Mesendoderm (in vitro differentiated cells): Measurements from ENCODE around the gene KIF20B.

Source experiments
- DNase-seq: peaks from one replicate; pipeline ENCODE4 v3.0.0; 2013
- H2AK5ac ChIP-seq: 2 replicates; pipeline ENCODE4 v1.6.1; 2013; ENCODE audit warnings: low read length, inconsistent platforms
- H2BK120ac ChIP-seq: 2 replicates; pipeline ENCODE4 v1.6.1; 2013; ENCODE audit warnings: low read depth, mild to moderate bottlenecking, low read length, moderate library complexity, mixed read lengths
- H2BK15ac ChIP-seq: replicated peaks from 2 replicates; pipeline ENCODE4 v1.6.1; 2013; ENCODE audit warnings: low read depth, mild to moderate bottlenecking, moderate library complexity
- H2BK5ac ChIP-seq: 2 replicates; pipeline ENCODE4 v1.6.1; 2013; ENCODE audit warnings: low read length, inconsistent platforms
- H3K18ac ChIP-seq: 2 replicates; pipeline ENCODE4 v1.6.1; 2013; ENCODE audit warnings: mild to moderate bottlenecking, low read length, mixed read lengths
- H3K23ac ChIP-seq: one replicate; pipeline ENCODE4 v1.6.1; 2013; ENCODE audit warnings: low read length
- H3K27ac ChIP-seq: 2 replicates; pipeline ENCODE4 v1.5.1; 2013; ENCODE audit warnings: low read depth, mild to moderate bottlenecking, inconsistent platforms, low read length, moderate library complexity
- H3K27me3 ChIP-seq: 2 replicates; pipeline ENCODE4 v1.6.1; 2013; ENCODE audit warnings: low read length, control low read depth, mild to moderate bottlenecking, inconsistent platforms; ENCODE audit not compliant: insufficient read depth, poor library complexity
- H3K36me3 ChIP-seq: 2 replicates; pipeline ENCODE4 v1.6.1; 2013; ENCODE audit warnings: low read length, inconsistent platforms; ENCODE audit not compliant: control insufficient read depth, insufficient read depth
- H3K4ac ChIP-seq: one replicate; pipeline ENCODE4 v1.6.1; 2013; ENCODE audit warnings: low read depth, mild to moderate bottlenecking, low read length, moderate library complexity
- H3K4me1 ChIP-seq: 2 replicates; pipeline ENCODE4 v1.6.1; 2013; ENCODE audit warnings: low read depth, low read length, inconsistent platforms; ENCODE audit not compliant: control insufficient read depth
- H3K4me2 ChIP-seq: 2 replicates; pipeline ENCODE4 v1.6.1; 2013; ENCODE audit warnings: low read length
- H3K4me3 ChIP-seq: 2 replicates; pipeline ENCODE4 v1.5.1; 2013; ENCODE audit warnings: mild to moderate bottlenecking, low read length
- H3K56ac ChIP-seq: one replicate; pipeline ENCODE4 v1.6.1; 2013; ENCODE audit warnings: low read length
- H3K79me1 ChIP-seq: 2 replicates; pipeline ENCODE4 v1.6.1; 2013; ENCODE audit warnings: low read length, inconsistent platforms
- H3K79me2 ChIP-seq: 2 replicates; pipeline ENCODE4 v1.6.1; 2013; ENCODE audit warnings: mild to moderate bottlenecking, low read length; ENCODE audit not compliant: control insufficient read depth, insufficient read depth
- H3K9ac ChIP-seq: 2 replicates; pipeline ENCODE4 v1.6.1; 2013; ENCODE audit warnings: low read length, inconsistent platforms
- H4K5ac ChIP-seq: one replicate; pipeline ENCODE4 v1.6.1; 2013; ENCODE audit warnings: low read length
- H4K8ac ChIP-seq: one replicate; pipeline ENCODE4 v1.6.1; 2013; ENCODE audit warnings: low read depth, mild to moderate bottlenecking, control low read depth, low read length, moderate library complexity
- WGBS: extraction: QIAGEN DNeasy Blood & Tissue Kit; methylation state at CpG from one replicate; pipeline ENCODE4 v1.1.7; 2013; ENCODE audit warnings: low lambda C conversion rate, missing lambda C conversion rate; ENCODE audit not compliant: insufficient coverage; ENCODE audit errors: extremely low coverage; 5-methylcytosine and 5-hydroxymethylcytosine counted together

KIF20B gene

DNA sequence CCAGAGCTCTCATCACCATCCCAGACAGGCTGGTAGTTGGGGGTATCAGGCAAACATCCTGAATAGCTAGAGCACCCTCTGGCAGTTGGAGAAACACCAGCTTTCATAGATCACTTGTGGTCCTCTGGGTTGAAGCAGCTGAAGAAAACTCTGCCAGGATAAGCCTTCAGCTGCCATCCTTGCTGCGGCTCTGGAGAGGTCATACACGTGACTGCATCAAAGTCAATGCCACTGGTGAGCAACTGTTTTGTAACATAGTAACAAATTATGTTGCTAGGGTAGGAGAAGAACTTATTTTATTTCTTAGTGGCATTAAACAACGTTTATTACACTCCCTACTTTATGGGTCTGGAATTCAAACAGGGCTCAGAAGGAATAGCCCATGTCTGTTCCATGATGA is 37.2 kb upstream of the KIF20B start:
- Histone ChIP-seq H3K56ac (no peak overlapping the region), H3K4me3 (no peak overlapping the region), H3K23ac (no peak overlapping the region), H4K8ac (no peak overlapping the region), H3K27ac (no peak overlapping the region), H4K5ac (no peak overlapping the region), H3K79me2 (no peaks in the 10 kb centered on the region), H3K79me1 (no peaks in the 10 kb centered on the region), H2BK15ac (no peak overlapping the region), H3K4me1 (no peaks in the 10 kb centered on the region), H3K4ac (no peak overlapping the region), H2BK120ac (no peak overlapping the region), H2BK5ac (no peak overlapping the region), H2AK5ac (no peak overlapping the region), H3K36me3 (no peaks in the 10 kb centered on the region), H3K18ac (no peak overlapping the region), H3K9ac (no peak overlapping the region), H3K27me3 (no peaks in the 10 kb centered on the region), H3K4me2 (no peak overlapping the region)
- no CpG with 5 or more reads among the region's 3 CpGs for WGBS
- DNase-seq, result no peak

DNA sequence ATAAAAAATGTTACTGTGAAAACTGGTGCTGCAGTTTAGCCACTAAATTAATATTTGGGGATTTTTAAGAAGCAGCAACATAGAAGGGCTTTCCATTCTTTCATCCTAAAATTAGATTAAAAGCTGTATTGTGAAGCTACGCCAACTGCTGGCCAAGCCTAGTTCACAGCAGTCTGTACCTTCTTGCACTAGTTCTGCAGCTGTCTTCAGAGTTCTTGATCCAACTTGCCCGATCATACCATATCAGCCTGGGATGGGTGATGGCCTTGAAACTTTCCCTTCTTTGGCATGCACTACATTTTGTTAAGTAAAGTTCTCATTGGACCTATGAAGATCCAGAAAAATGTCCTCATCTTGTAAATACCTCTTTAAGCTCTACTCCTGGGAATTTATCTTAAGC is 36.1 kb upstream of the KIF20B start:
- Histone ChIP-seq H2AK5ac (no peak overlapping the region), H4K8ac (no peak overlapping the region), H3K4me3 (no peak overlapping the region), H3K36me3 (no peaks in the 10 kb centered on the region), H3K23ac (no peak overlapping the region), H3K4me1 (no peaks in the 10 kb centered on the region), H2BK120ac (no peak overlapping the region), H3K79me1 (no peaks in the 10 kb centered on the region), H2BK5ac (no peak overlapping the region), H3K4ac (no peak overlapping the region), H3K56ac (no peak overlapping the region), H2BK15ac (no peak overlapping the region), H3K4me2 (no peak overlapping the region), H4K5ac (no peak overlapping the region), H3K27ac (no peak overlapping the region), H3K9ac (no peak overlapping the region), H3K27me3 (no peaks in the 10 kb centered on the region), H3K79me2 (no peaks in the 10 kb centered on the region), H3K18ac (no peak overlapping the region)
- WGBS, result no CpG with 5 or more reads among the region's 2 CpGs
- DNase-seq, result no peak

DNA sequence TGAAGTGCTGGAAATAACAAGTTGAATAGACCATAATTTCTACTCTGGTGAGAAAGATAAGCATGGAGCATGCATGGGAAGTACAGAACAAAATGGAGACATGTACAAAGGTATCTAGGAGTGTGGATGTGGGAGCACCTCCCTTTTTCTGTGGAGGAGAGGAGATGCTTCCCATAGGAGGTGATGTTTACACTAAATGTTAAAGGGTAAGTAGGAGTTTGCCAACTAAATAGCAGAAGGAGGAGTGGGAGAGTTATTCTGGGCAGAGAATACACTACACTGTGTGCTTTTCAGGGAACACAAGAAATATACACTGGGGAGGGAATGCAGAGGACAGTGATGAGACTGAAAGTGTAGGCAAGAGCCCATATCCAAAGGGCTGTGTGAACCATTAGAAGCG is 35.3 kb upstream of the KIF20B start:
- Histone ChIP-seq H3K4ac (no peak overlapping the region), H2AK5ac (no peak overlapping the region), H3K27me3 (no peaks in the 10 kb centered on the region), H3K27ac (no peak overlapping the region), H3K4me2 (no peak overlapping the region), H2BK15ac (no peak overlapping the region), H4K8ac (no peak overlapping the region), H3K56ac (no peak overlapping the region), H3K36me3 (no peaks in the 10 kb centered on the region), H3K23ac (no peak overlapping the region), H3K9ac (no peak overlapping the region), H4K5ac (no peak overlapping the region), H3K79me1 (no peaks in the 10 kb centered on the region), H3K4me3 (no peak overlapping the region), H2BK120ac (no peak overlapping the region), H2BK5ac (no peak overlapping the region), H3K18ac (no peak overlapping the region), H3K79me2 (no peaks in the 10 kb centered on the region), H3K4me1 (no peaks in the 10 kb centered on the region)
- no peak for DNase-seq
- no CpG with 5 or more reads among the region's 1 CpG for WGBS

- no peak overlapping the region for H3K23ac ChIP-seq
- H3K27me3 ChIP-seq, result no peaks in the 10 kb centered on the region
- H3K79me2 ChIP-seq, result no peaks in the 10 kb centered on the region
- no peaks in the 10 kb centered on the region for H3K79me1 ChIP-seq
- no CpG with 5 or more reads among the region's 3 CpGs for WGBS
- H3K4me1 ChIP-seq, result no peaks in the 10 kb centered on the region
- no peak overlapping the region for H3K9ac ChIP-seq
- peak; percentile 59 for DNase-seq
- no peak overlapping the region for H2AK5ac ChIP-seq
- no peak overlapping the region for H3K4ac ChIP-seq
- H3K27ac ChIP-seq, result no peak overlapping the region
- no peak overlapping the region for H3K4me3 ChIP-seq
- no peak overlapping the region for H3K4me2 ChIP-seq
- H3K56ac ChIP-seq, result no peak overlapping the region
- no peak overlapping the region for H4K5ac ChIP-seq
- H2BK120ac ChIP-seq, result no peak overlapping the region
- no peak overlapping the region for H2BK15ac ChIP-seq
- H2BK5ac ChIP-seq, result no peak overlapping the region
- no peak overlapping the region for H3K18ac ChIP-seq
- no peaks in the 10 kb centered on the region for H3K36me3 ChIP-seq
- H4K8ac ChIP-seq, result no peak overlapping the region
Observed at GRCh38 chr10:89668386-89669071, 32.9 kb upstream of the KIF20B start.

GRCh38 chr10:89669985-89670384 is 31.4 kb upstream of the KIF20B start:
- Histone ChIP-seq H3K4me1 (no peaks in the 10 kb centered on the region), H3K4ac (no peak overlapping the region), H3K36me3 (no peaks in the 10 kb centered on the region), H3K4me3 (no peak overlapping the region), H3K79me1 (no peaks in the 10 kb centered on the region), H2BK15ac (no peak overlapping the region), H2BK5ac (no peak overlapping the region), H3K18ac (no peak overlapping the region), H3K23ac (no peak overlapping the region), H4K5ac (no peak overlapping the region), H3K27ac (no peak overlapping the region), H3K79me2 (no peaks in the 10 kb centered on the region), H3K9ac (no peak overlapping the region), H3K56ac (no peak overlapping the region), H3K4me2 (no peak overlapping the region), H3K27me3 (no peaks in the 10 kb centered on the region), H2AK5ac (no peak overlapping the region), H2BK120ac (no peak overlapping the region), H4K8ac (no peak overlapping the region)
- WGBS, result no CpG with 5 or more reads among the region's 1 CpG
- DNase-seq, result no peak

DNA sequence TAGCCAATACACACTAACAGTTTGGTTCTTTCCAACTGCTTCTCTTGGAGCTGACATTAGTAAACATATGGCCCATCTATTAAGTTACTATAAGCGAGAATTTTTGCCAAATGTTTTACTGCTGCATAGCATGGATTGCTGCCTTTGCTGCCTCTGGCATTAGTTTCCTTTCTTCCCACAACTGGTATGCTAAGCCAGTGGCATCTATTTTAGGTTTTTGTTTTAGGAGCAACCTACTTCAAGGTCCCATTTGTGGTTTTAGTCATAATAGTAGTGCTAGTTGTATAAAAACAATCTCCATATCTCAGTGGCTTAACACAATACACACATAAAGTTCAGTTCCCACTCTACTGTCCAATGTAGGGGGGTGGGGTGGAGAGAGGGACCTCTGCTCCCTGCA is 30.5 kb upstream of the KIF20B start:
- H3K36me3 ChIP-seq, result no peaks in the 10 kb centered on the region
- H3K4ac ChIP-seq, result no peak overlapping the region
- H3K27ac ChIP-seq, result no peak overlapping the region
- no peak overlapping the region for H2BK15ac ChIP-seq
- H3K4me1 ChIP-seq, result no peaks in the 10 kb centered on the region
- no peak overlapping the region for H3K4me3 ChIP-seq
- H3K79me1 ChIP-seq, result no peaks in the 10 kb centered on the region
- no peak overlapping the region for H3K9ac ChIP-seq
- H3K56ac ChIP-seq, result no peak overlapping the region
- no CpG with 5 or more reads among the region's 1 CpG for WGBS
- no peaks in the 10 kb centered on the region for H3K27me3 ChIP-seq
- no peak overlapping the region for H2BK120ac ChIP-seq
- no peak overlapping the region for H3K23ac ChIP-seq
- H3K18ac ChIP-seq, result no peak overlapping the region
- no peaks in the 10 kb centered on the region for H3K79me2 ChIP-seq
- no peak overlapping the region for H2BK5ac ChIP-seq
- H2AK5ac ChIP-seq, result no peak overlapping the region
- DNase-seq, result no peak
- H4K8ac ChIP-seq, result no peak overlapping the region
- H4K5ac ChIP-seq, result no peak overlapping the region
- H3K4me2 ChIP-seq, result no peak overlapping the region
